DMS53 (cell line): Measurements from ENCODE around the gene BCAP31.
"Not testable (repeated sequence)": the region's sequence is repeated elsewhere in the genome, so short reads cannot be mapped to it uniquely, and the experiment has no call there.

Experiments used
- DNase-seq: peaks from one replicate; lab custom pipeline; 2025; lab: John Stamatoyannopoulos, UW

The BCAP31 gene

GRCh38 chrX:153693216-153694086, 30.7 kb downstream of the BCAP31 start:
- DNase-seq, result no peak

DNA sequence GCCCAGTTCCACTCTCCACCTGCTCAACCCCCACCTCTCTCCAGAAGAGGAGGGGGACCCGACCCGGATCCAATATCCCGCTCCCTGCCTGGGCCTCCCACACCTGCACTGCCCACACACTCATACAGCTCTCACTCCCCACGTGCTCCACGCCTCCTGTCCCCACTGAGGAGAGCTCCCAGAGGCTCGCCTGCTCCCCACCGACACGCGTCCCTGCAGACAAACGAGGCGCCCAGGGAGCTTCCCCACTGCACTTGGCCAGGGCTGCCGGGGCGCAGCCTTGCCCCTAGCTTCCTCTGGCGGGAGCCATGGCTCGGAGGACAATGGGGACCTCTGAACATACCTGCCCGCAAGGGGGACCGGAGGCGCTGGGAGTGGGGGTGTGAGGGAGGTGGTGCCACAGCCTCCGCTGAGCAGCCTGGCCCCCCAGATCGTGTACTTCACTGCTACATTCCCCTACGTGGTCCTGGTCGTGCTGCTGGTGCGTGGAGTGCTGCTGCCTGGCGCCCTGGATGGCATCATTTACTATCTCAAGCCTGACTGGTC, 31.5 kb downstream of the BCAP31 start:
- no peak for DNase-seq

GRCh38 chrX:153692003-153692402, 32.2 kb downstream of the BCAP31 start:
- DNase-seq, result no peak

DNA sequence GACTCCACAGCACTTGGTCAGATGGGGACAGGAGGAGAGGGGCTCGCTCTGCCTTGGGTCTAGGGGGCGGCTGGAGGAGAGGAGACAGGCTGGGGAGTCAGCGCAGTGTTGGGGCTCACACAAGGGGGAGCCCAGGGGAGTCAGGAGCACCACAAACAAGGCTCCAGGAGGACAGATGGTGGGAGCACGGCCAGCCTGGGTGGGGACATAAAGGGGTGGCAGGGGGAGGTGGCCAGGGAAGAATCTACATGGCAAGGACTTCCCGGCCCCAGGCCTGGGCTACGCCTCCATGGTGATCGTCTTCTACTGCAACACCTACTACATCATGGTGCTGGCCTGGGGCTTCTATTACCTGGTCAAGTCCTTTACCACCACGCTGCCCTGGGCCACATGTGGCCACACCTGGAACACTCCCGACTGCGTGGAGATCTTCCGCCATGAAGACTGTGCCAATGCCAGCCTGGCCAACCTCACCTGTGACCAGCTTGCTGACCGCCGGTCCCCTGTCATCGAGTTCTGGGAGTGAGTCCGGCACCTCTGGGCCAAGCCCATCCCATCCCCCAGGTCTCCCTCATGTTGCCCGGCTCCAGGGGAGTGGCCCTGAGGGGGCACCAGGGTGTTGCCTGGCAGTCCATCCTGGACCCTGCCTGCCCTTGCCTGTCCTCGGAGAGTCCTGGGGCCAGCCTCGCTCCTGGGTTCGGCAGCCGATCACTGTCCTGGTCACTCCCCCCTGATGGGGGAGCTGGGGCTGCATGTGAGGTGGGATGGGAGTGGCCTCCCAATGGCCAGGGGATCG, 33.0 kb downstream of the BCAP31 start:
- not testable (repeated sequence) for DNase-seq

DNA sequence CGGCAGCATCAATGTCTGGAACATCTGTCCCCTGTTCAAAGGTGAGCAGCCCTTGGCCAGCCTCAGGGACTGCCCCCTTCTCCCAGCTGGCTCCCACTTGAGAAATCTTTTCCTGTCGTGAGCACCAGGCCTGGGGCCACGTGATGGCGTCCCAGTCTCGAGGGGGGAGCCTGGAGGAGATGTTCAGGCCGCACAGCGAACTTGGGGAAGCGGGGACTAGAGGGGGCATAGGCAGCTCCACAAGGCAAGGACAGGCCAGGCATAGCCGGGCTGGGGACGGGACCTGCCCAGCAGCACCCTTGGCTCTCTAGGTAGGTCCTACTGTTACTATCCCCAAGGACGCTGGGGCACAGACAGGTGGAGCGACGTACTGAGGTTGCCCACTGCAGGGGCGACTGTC, 33.7 kb downstream of the BCAP31 start:
- DNase-seq, result no peak

DNA sequence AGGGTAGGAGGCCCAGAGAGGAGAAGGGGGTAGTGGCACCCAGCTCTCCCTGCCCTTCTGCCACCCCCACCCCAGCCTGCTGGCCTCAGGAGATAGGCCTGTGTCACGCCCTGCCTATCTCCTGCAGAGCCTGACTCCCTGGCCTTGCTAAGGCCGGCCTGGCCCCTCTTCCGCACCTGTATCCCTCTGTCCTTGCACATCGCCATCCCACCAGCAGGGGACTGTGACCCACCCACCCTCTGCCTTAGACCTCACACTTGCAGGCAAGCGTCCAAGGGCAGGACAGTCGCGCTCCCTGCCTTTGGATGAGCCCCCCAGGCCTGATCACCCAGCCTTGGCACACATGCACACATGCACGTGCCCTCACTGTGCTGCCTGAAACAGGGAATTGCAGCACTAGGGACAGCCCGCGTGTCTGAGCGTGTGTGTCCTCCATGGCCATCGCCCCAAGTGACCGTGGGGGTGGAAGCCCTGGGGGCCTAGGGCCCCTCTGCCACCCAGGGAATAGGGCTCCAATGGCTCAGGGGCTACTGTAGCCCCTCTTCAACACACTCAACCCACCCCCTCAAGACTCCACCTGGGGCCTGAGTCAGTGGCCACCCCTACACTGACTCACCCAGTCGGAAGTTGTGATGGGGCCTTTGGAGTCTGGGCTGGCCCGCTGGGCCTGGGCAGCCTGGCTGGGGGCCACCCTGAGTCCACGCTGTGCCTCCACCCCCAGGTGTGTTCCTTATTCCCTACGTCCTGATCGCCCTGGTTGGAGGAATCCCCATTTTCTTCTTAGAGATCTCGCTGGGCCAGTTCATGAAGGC, 34.3 kb downstream of the BCAP31 start:
- DNase-seq, result peak; percentile 29

GRCh38 chrX:153688911-153689590, 35.1 kb downstream of the BCAP31 start:
- DNase-seq, result peak; percentile 56

DNA sequence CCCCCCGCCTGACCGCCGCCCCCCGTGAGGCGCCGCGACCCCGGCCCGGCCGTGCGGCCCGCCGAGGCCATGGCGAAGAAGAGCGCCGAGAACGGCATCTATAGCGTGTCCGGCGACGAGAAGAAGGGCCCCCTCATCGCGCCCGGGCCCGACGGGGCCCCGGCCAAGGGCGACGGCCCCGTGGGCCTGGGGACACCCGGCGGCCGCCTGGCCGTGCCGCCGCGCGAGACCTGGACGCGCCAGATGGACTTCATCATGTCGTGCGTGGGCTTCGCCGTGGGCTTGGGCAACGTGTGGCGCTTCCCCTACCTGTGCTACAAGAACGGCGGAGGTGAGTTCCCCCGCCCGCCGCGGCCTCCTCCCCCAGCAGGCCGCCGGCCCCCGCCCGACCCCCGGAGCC, 35.7 kb downstream of the BCAP31 start:
- peak; percentile 29 for DNase-seq

GRCh38 chrX:153688071-153688470, 36.1 kb downstream of the BCAP31 start:
- DNase-seq, result peak; percentile 56

DNA sequence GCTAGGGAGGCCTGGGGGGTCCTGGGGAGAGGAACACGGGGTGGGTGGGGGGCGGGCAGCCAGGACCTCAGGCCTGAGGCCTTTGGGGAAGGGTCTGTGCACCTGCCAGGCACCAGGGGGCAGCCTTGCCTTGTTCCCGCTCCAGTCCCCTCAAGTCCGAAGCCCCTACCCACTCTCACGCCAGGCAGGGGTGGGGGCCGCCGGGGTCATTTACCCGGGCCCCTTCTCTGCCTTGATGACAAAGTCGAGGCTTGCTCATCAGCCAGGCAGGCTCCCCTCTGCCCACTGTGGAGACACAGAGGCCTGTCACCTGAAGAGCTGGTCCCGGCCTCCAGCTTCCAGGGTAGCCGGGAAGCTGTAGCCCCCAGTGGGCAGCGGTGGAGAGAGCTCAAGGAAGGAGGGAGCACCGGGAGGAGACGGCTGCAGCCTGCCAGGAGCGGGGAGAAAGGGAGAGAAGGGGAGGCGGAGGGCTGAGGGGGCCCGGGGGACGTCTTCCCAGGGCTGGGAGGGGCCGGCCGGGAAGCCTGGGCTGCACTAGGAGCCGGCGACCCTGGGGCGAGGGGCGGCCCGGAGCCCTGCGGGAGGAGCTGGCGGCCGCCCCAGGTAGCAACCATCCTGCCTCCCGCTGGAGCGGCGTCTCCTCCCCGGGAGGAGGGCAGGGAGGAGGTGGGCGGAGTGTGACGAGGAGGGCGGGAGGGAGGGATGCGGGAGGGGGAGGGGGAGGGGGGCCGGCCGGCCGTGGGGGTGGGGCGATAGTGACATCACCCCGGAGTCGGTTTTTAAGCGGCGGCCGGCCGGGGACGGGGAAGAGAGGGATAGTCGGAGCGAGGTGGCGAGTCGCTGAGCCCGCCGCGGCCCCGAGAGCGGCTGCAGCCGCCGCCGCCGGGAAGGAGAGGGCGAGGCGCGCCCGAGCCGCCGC, 36.8 kb downstream of the BCAP31 start, which contains the start of gene SLC6A8:
Gene SLC6A8 (plus strand): TSS at position 806 of the 919 bp plus-strand sequence. CDS start 649 bp downstream, outside the sequence.
- DNase-seq, result peak; percentile 87

- DNase-seq, result peak; percentile 33
These were observed 37.5 kb downstream of the BCAP31 start for GRCh38 chrX:153686711-153687110.

- DNase-seq, result no peak
These were observed 38.2 kb downstream of the BCAP31 start for GRCh38 chrX:153685751-153686696.

- DNase-seq, result no peak
These were observed 39.0 kb downstream of the BCAP31 start for GRCh38 chrX:153685156-153685536.

- DNase-seq, result no peak
These were observed 39.6 kb downstream of the BCAP31 start for GRCh38 chrX:153684467-153685155.

- not testable (repeated sequence) for DNase-seq
These were observed 40.7 kb downstream of the BCAP31 start for GRCh38 chrX:153683486-153683885.

- DNase-seq, result no peak
These were observed 43.0 kb downstream of the BCAP31 start for GRCh38 chrX:153681175-153681574.

DNA sequence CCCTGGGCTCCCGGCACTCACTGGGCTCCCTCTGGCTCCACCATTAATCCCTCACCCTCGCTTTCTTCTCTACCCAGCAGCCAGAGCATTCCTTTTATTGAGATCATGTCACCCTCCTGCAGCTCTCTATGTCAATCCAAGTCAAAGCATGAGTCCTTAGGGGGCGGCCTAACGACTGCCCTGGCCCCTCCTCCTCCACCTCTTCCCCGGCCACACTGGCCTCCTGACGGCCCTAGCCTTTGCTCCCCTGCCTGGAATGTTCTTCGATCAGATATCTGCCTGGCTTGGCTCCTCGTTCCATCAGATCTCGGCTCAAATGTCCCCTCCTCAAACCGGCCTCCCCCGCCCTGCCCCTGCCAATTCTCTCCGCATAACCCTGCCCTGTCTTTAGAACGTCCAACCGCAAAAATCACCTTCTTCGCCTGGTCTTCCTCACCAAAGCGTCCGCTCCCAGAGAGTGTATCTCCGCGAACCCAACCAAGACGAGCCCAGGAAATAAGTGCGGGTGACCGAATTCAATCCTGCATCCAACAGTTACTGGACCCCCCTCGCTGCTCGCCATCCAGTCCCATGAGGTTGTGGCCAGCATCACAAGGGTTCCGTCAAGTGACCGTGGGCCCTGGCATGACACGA, 49.9 kb downstream of the BCAP31 start:
- DNase-seq, result no peak
